Uterus (tissue), 4 donors: ENCODE results near the gene INS. TPM values are rescaled to one million over a fixed set of nuclear protein-coding genes. Genes with fewer than 3 reads are reported as not detected.

Experiments
- DNase-seq, 2 donors: peaks; one replicate each; pipeline ENCODE4 v3.0.0-alpha.2; 2019 to 2020
- H3K27ac ChIP-seq, 2 donors: fragments of 200-600 bp; sonication (generic); 1 replicate in 1 of 2; 2 replicates in 1 of 2; pipeline ENCODE4 v1.5.1; 2016 to 2018
- H3K27me3 ChIP-seq, 2 donors: fragments of 200-600 bp; sonication (generic); one replicate each; pipeline ENCODE4 v1.5.1; 2018 to 2019; ENCODE audit warnings: control low read depth in 1 of 2
- H3K36me3 ChIP-seq, 2 donors: fragments of 200-600 bp; sonication (generic); one replicate each; pipeline ENCODE4 v1.5.1; 2019; ENCODE audit warnings: control low read depth in 1 of 2
- H3K4me1 ChIP-seq, 2 donors: fragments of 200-600 bp; sonication (generic); one replicate each; pipeline ENCODE4 v1.5.1; 2018 to 2019; ENCODE audit warnings: control low read depth in 1 of 2
- H3K4me3 ChIP-seq, 2 donors: fragments of 200-600 bp; sonication (generic); 1 replicate in 1 of 2; 2 replicates in 1 of 2; pipeline ENCODE4 v1.5.1; 2018 to 2019; ENCODE audit warnings: mild to moderate bottlenecking in 1 of 2
- H3K9me3 ChIP-seq, 2 donors: fragments of 200-600 bp; sonication (generic); one replicate each; pipeline ENCODE4 v1.5.1; 2019; ENCODE audit warnings: control low read depth in 1 of 2
- CTCF ChIP-seq, 4 experiments: fragments of 200-600 bp in 2 of 4; fragments of 450-650 bp in 2 of 4; sonication (generic) in 2 of 4; IDR thresholded peaks; one replicate each; pipeline ENCODE4 v1.5.1; 2016 to 2019; ENCODE audit warnings: antibody characterized with exemption in 4 of 4, mild to moderate bottlenecking in 2 of 4, moderate library complexity in 1 of 4
- POLR2A ChIP-seq, 2 donors: fragments of 450-650 bp; IDR thresholded peaks; one replicate each; pipeline ENCODE4 v1.6.1; 2016; ENCODE audit warnings: antibody characterized with exemption in 2 of 2, mild to moderate bottlenecking in 1 of 2, moderate library complexity in 1 of 2
- intact Hi-C: fragments of 100-400 bp; cut with DNase I; formaldehyde crosslinking; loops from one replicate; pipeline ENCODE4 v1.15.1; 2023; ENCODE audit warnings: low total_unique reads
- total RNA-seq, 4 donors: library from RNA; depleted of rRNA in 3 of 4; stranded (reverse); fragments of >200 nt in 3 of 4; gene quantifications; one replicate each; pipeline versions ENCODE4 v1.1.0 to v1.2.4, GENCODE V29; 2014 to 2023
- donor health status: DM: yes; HTN: yes; CAD: no.

INS gene
- total RNA-seq, 4 donors from 2014 or later: not detected

GRCh38 chr11:2144544-2145248, 16.3 kb downstream of the INS start:
- no peaks in the 10 kb centered on the region for H3K36me3 ChIP-seq
- DNase-seq: no peak
- H3K4me1 ChIP-seq: peaks cover 0 to 9% of the 10 kb centered on the region in 2 donors
- TF ChIP-seq POLR2A (IDR thresholded peaks at IDR 0.05): no peak
- no peak for TF ChIP-seq CTCF (IDR thresholded peaks at IDR 0.05)
- H3K9me3 ChIP-seq: no peaks in the 10 kb centered on the region
- H3K27ac ChIP-seq: no peak overlapping the region
- intact Hi-C loops: no loop called here
- H3K4me3 ChIP-seq: no peak overlapping the region
- peaks cover 10 to 47% of the 10 kb centered on the region in 2 donors for H3K27me3 ChIP-seq

- no peak for TF ChIP-seq POLR2A (IDR thresholded peaks at IDR 0.05)
- TF ChIP-seq CTCF (IDR thresholded peaks at IDR 0.05): no peak
- intact Hi-C loops: no loop called here
- H3K4me3 ChIP-seq: no peak overlapping the region
- H3K4me1 ChIP-seq: peaks cover 0 to 11% of the 10 kb centered on the region in 2 donors
- H3K36me3 ChIP-seq: no peaks in the 10 kb centered on the region
- no peak for DNase-seq
- H3K27ac ChIP-seq: no peak overlapping the region
- H3K9me3 ChIP-seq: no peaks in the 10 kb centered on the region
- peaks cover 11 to 47% of the 10 kb centered on the region in 2 donors for H3K27me3 ChIP-seq
These were observed 17.0 kb downstream of the INS start for GRCh38 chr11:2143799-2144543.

GRCh38 chr11:2143477-2143798, 17.6 kb downstream of the INS start:
- Histone ChIP-seq H3K36me3 (no peaks in the 10 kb centered on the region), H3K4me1 (peaks cover 0 to 11% of the 10 kb centered on the region in 2 donors), H3K4me3 (no peak overlapping the region), H3K27me3 (peaks cover 15 to 47% of the 10 kb centered on the region in 2 donors), H3K27ac (no peak overlapping the region), H3K9me3 (no peaks in the 10 kb centered on the region)
- intact Hi-C loops: no loop called here
- no peak for TF ChIP-seq CTCF (IDR thresholded peaks at IDR 0.05)
- no peak for TF ChIP-seq POLR2A (IDR thresholded peaks at IDR 0.05)
- DNase-seq: no peak

- peaks cover 0 to 15% of the 10 kb centered on the region in 2 donors for H3K4me1 ChIP-seq
- no peak for DNase-seq
- no peaks in the 10 kb centered on the region for H3K9me3 ChIP-seq
- no peak overlapping the region for H3K27ac ChIP-seq
- H3K36me3 ChIP-seq: no peaks in the 10 kb centered on the region
- TF ChIP-seq POLR2A (IDR thresholded peaks at IDR 0.05) (no peak), CTCF (IDR thresholded peaks at IDR 0.05) (no peak)
- intact Hi-C loops: no loop called here
- no peak overlapping the region for H3K4me3 ChIP-seq
- peaks cover 15 to 48% of the 10 kb centered on the region in 2 donors for H3K27me3 ChIP-seq
These were observed 18.2 kb downstream of the INS start for GRCh38 chr11:2142762-2143202.

GRCh38 chr11:2142300-2142759, 18.7 kb downstream of the INS start:
- no peak for DNase-seq
- Histone ChIP-seq H3K27ac (no peak overlapping the region), H3K4me3 (no peak overlapping the region), H3K27me3 (peaks cover 15 to 49% of the 10 kb centered on the region in 2 donors), H3K36me3 (no peaks in the 10 kb centered on the region), H3K4me1 (peaks cover 0 to 19% of the 10 kb centered on the region in 2 donors), H3K9me3 (no peaks in the 10 kb centered on the region)
- intact Hi-C loops: no loop called here
- TF ChIP-seq POLR2A (IDR thresholded peaks at IDR 0.05): no peak
- no peak for TF ChIP-seq CTCF (IDR thresholded peaks at IDR 0.05)
